ENCODE results near the gene CCDC9B.

Gene CCDC9B

GRCh38 chr15:40286061-40286532, 54.6 kb downstream of the CCDC9B start:
- peak; percentile 14 for DNase-seq

- DNase-seq: peak; percentile 7
Measured at GRCh38 chr15:40285554-40286011, 55.2 kb downstream of the CCDC9B start.

GRCh38 chr15:40285151-40285550, 55.6 kb downstream of the CCDC9B start:
- DNase-seq: no peak

- peak; percentile 44 for DNase-seq
Measured at GRCh38 chr15:40283615-40284300, 57.0 kb downstream of the CCDC9B start.

GRCh38 chr15:40282869-40283614, 57.7 kb downstream of the CCDC9B start, which contains the start of gene ANKRD63:
ANKRD63 (minus strand) TSS chr15:40283064; CDS start chr15:40282586, 478 bp downstream.
- peak; percentile 63 for DNase-seq

- DNase-seq: peak; percentile 84
Measured at GRCh38 chr15:40282147-40282868, 58.4 kb downstream of the CCDC9B start.

GRCh38 chr15:40281801-40282146, 59.0 kb downstream of the CCDC9B start:
- DNase-seq: no peak

Measured in retina (tissue), 1 donor.